Activated T-cell treated with anti-CD3 and anti-CD28 coated beads, Interleukin-2, amount 50 U/mL, for 4 hours (primary cell): ENCODE measurements around the gene ACTR3. TPM values are rescaled to one million over a fixed set of nuclear protein-coding genes. Genes with fewer than 3 reads are reported as not detected.

Experiments
- ATAC-seq, 2 donors: fragments of 200-7000 bp; cut with Tn5 transposase; one replicate each; pipeline ENCODE4 v1.10.0; 2021
- DNase-seq: peaks from one replicate; pipeline ENCODE4 v3.0.0-alpha.2; 2020
- H3K27me3 Mint-ChIP-seq: one replicate; pipeline ENCODE4 v1.8.0; 2021; ENCODE audit warnings: low read depth, mixed read lengths
- H3K36me3 Mint-ChIP-seq: one replicate; pipeline ENCODE4 v1.8.0; 2022; ENCODE audit warnings: mixed read lengths; ENCODE audit not compliant: insufficient read depth
- H3K4me1 Mint-ChIP-seq: one replicate; pipeline ENCODE4 v1.8.0; 2021; ENCODE audit warnings: low read depth, mixed read lengths
- H3K4me3 Mint-ChIP-seq: one replicate; pipeline ENCODE4 v1.8.0; 2021; ENCODE audit warnings: mild to moderate bottlenecking, moderate library complexity, mixed read lengths
- H3K9me3 Mint-ChIP-seq: one replicate; pipeline ENCODE4 v1.8.0; 2021; ENCODE audit warnings: mixed read lengths
- total RNA-seq, 3 donors: library from RNA; stranded (reverse); gene quantifications; one replicate each; pipeline ENCODE4 v1.2.1, GENCODE V29; 2021

Gene ACTR3
- total RNA-seq, 3 donors from 2014 or later: 517 to 534 (median 529) TPM

DNA sequence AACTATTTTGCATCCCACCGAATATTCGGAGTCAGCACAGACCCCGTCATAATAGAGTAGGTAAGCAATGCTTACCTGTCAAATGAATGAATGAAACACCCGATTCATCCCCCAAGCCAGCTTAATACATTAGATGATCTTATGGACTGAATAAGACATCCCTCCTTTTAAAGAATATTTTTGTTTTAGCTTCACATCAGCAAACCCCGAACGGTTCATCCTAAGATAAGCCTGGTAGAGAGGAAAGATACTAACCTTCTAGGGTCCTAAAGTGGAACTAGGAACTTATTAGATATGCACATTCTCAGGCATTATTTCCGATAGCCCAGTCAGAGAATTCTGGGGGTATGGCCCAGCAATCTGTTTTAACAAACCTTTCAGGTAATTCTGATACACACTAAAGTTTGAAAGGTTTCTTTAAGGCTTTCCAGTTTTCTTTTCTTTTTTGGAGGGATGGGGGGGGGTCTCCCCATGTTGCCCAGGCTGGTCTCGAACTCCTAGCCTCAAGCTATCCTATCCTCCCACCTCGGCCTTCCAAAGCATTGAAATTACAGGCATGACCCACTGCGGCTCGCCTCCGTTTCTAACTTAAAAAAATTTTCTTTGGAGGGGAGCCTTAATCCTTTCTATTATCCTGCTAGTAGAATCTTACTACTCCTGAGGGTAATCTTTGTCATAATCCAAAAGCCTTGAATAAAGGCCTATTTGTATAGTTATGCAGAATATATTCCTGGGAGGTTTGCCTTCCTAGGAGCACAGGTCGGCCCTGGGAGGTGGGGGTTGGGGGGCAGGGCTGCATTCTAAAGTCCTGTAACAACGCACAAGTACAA lies 1.0 kb upstream of the ACTR3 start:
- no peak for ATAC-seq
- no peak for DNase-seq
- Mint-ChIP-seq H3K4me1 (peaks cover 67% of the 10 kb centered on the region), H3K9me3 (no peaks in the 10 kb centered on the region), H3K4me3 (peak overlapping the region; percentile 94), H3K36me3 (peaks cover 23% of the 10 kb centered on the region), H3K27me3 (no peaks in the 10 kb centered on the region)

DNA sequence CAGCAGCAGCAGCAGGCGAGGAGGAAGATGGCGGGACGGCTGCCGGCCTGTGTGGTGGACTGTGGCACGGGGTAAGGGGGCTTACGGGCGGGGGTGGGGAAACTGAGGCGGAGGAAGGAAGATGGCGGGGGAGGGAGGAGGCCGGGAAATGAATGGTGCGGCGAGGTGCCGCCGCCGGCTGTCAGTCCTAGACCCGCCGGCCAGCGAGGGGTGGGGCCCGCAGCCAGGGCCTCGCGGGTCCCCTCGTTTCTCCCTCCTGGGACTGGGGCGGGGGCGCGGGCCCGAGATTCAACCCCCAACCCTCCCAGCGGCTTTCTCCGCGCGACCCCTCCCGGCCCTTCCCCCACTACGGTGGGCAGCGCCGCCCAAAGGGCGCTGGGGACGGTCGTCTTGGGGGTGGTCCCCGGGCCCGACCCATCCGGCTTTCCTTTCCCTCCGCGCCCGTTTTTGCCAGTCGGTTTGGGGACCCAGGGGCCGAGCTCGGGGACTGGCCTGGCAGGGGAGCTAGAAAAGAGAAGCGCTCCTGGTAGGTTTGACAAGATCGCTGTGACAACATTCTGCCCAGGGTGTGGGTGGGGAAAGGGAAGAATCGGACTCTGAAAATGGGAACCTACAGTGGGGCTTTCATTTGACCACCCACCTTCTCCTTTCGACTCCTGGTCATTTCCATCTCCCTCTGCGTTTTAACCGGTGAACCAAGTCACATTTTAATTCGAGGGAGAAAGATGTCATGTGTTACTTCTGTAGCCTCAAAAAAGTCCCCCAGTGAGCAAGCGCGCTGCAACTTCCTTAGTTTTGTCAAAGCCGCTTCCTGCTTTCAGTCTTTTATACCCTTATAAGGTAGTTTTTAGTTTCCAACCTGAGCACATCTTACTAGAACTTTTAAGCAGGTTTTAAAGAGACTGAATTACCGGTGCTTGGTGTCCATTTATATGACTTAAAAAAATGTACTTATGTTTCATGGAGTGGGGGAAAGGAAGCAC lies 655 bp downstream of the ACTR3 start:
- no peaks in the 10 kb centered on the region for H3K27me3 Mint-ChIP-seq
- peaks cover 33% of the 10 kb centered on the region for H3K36me3 Mint-ChIP-seq
- H3K9me3 Mint-ChIP-seq: no peaks in the 10 kb centered on the region
- H3K4me1 Mint-ChIP-seq: peaks cover 75% of the 10 kb centered on the region
- peak overlapping the region; percentile 94 for H3K4me3 Mint-ChIP-seq
- DNase-seq: peak; percentile 64
- peak; percentile 42 to 49 for ATAC-seq

DNA sequence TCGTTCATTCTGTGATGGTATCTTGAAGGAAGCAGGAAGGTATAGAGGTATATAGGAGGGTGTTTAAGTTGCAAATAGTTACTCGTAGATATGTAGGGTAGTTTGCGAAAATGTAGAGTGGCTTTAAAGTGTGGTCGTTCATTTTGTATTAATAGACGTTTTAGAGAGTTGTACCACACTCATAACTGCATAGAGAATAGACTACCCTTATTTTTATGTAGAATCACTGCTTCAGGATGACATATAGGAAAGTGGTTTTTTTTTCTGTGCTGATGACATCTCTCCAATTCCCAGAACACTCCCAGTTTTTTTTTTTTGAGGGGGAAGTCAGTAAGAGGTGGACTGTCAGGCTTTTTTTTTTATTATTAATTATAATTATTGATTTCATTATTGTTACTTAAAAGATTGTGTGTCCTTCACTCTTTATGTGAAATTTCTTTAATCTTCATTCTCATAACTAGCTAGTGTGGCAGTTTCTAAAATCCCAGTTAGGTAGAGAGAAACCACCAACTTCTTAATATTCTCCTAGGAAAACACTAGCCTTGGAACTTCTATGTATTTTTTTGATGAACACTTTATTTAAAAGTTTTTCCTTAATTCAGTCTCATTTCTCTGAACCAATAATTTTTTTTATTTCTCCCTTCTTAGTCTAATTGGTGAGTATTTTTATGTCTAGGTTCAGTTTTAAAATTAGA lies 1.5 kb downstream of the ACTR3 start:
- Mint-ChIP-seq H3K4me1 (peaks cover 79% of the 10 kb centered on the region), H3K27me3 (no peaks in the 10 kb centered on the region), H3K9me3 (no peaks in the 10 kb centered on the region), H3K36me3 (peaks cover 35% of the 10 kb centered on the region), H3K4me3 (peak overlapping the region; percentile 94)
- ATAC-seq: no peak
- no peak for DNase-seq

DNA sequence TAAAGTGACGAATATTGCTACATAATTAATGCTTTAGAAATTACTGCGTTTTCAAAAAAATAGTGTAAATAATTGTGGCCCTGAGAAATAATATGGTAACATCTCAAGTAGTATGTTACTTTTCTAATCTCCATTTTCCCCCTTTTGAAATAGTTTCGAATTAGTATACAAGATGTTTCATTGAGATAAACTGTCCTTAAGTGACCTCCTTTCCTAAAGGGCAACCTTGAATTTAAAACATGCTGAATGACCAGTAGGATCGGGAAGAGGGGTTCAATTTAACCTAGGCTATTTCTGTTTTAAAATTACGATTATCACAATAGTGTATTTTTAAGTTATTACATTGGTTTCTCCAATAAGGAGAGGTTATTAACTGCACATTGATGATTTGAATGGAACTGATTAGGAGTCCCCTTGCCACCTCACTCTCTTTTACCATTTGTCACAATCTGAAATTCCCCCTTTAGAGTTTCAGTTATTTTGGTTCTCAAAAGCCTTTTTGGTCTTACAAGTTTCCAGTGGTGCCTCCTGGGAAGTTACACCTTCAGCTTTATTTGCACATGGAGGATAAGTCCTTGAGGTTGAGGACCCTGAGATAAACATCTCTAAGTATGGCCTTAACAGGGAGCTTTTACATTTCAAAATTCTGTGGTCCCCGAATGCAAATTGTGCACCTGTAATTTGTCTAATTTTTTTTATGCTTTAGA lies 2.3 kb downstream of the ACTR3 start:
- DNase-seq (no peak), ATAC-seq (no peak)
- H3K4me3 Mint-ChIP-seq: peak overlapping the region; percentile 94
- peaks cover 35% of the 10 kb centered on the region for H3K36me3 Mint-ChIP-seq
- no peaks in the 10 kb centered on the region for H3K9me3 Mint-ChIP-seq
- H3K4me1 Mint-ChIP-seq: peaks cover 79% of the 10 kb centered on the region
- no peaks in the 10 kb centered on the region for H3K27me3 Mint-ChIP-seq

- H3K36me3 Mint-ChIP-seq: peaks cover 38% of the 10 kb centered on the region
- H3K27me3 Mint-ChIP-seq: no peaks in the 10 kb centered on the region
Observed at GRCh38 chr2:113894156-113894743, 4.4 kb downstream of the ACTR3 start.

GRCh38 chr2:113895301-113895700 lies 5.4 kb downstream of the ACTR3 start:
- no peaks in the 10 kb centered on the region for H3K27me3 Mint-ChIP-seq
- H3K9me3 Mint-ChIP-seq: no peaks in the 10 kb centered on the region
- DNase-seq: no peak
- peaks cover 43% of the 10 kb centered on the region for H3K36me3 Mint-ChIP-seq
- peak overlapping the region; percentile 94 for H3K4me3 Mint-ChIP-seq
- ATAC-seq: peak; percentile 27 to 34
- peaks cover 82% of the 10 kb centered on the region for H3K4me1 Mint-ChIP-seq

More at GRCh38 chr2:113894156-113894743, 4.4 kb downstream of the ACTR3 start:
- DNase-seq: no peak
- Mint-ChIP-seq H3K4me1 (peaks cover 74% of the 10 kb centered on the region), H3K9me3 (no peaks in the 10 kb centered on the region), H3K4me3 (peak overlapping the region; percentile 94)
- no peak for ATAC-seq

GRCh38 chr2:113895819-113896563 lies 6.1 kb downstream of the ACTR3 start:
- Mint-ChIP-seq H3K36me3 (peaks cover 45% of the 10 kb centered on the region), H3K9me3 (no peaks in the 10 kb centered on the region), H3K4me1 (peaks cover 89% of the 10 kb centered on the region), H3K27me3 (no peaks in the 10 kb centered on the region), H3K4me3 (peak overlapping the region; percentile 94)
- ATAC-seq (no peak), DNase-seq (no peak)

GRCh38 chr2:113896791-113897190 lies 6.9 kb downstream of the ACTR3 start:
- Mint-ChIP-seq H3K36me3 (peaks cover 43% of the 10 kb centered on the region), H3K4me3 (peak overlapping the region; percentile 94), H3K9me3 (no peaks in the 10 kb centered on the region), H3K27me3 (no peaks in the 10 kb centered on the region), H3K4me1 (peaks cover 95% of the 10 kb centered on the region)
- ATAC-seq (no peak), DNase-seq (no peak)

- DNase-seq: no peak
- H3K36me3 Mint-ChIP-seq: peaks cover 33% of the 10 kb centered on the region
Observed at GRCh38 chr2:113898081-113898480, 8.2 kb downstream of the ACTR3 start.

DNA sequence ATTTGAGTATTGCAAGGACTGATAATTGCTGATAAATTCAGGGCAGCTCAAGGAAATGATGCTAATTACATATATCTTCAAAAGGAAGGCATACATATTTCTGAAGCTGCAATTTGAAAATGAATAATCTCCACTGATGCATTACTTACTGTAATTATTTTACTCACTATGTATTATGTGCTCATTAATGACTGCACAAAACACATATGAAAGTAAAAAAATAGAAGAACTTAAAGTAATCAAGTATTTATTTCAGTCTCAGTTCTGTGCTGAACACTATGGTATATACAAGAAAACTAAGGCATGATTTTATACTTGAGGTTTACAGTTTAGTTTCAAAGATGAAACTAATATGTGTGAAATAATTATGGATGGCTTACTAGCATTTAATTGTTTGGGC lies 9.3 kb downstream of the ACTR3 start:
- H3K27me3 Mint-ChIP-seq: no peaks in the 10 kb centered on the region
- no peaks in the 10 kb centered on the region for H3K9me3 Mint-ChIP-seq
- H3K4me1 Mint-ChIP-seq: peaks cover 95% of the 10 kb centered on the region
- no peak for ATAC-seq
- peak overlapping the region; percentile 19 for H3K4me3 Mint-ChIP-seq
- DNase-seq: no peak
- H3K36me3 Mint-ChIP-seq: peaks cover 28% of the 10 kb centered on the region

More at GRCh38 chr2:113898081-113898480, 8.2 kb downstream of the ACTR3 start:
- no peaks in the 10 kb centered on the region for H3K9me3 Mint-ChIP-seq
- peak overlapping the region; percentile 94 for H3K4me3 Mint-ChIP-seq
- peaks cover 95% of the 10 kb centered on the region for H3K4me1 Mint-ChIP-seq
- ATAC-seq: no peak
- no peaks in the 10 kb centered on the region for H3K27me3 Mint-ChIP-seq

GRCh38 chr2:113901943-113902342 lies 12.1 kb downstream of the ACTR3 start:
- H3K27me3 Mint-ChIP-seq: no peaks in the 10 kb centered on the region
- ATAC-seq (no peak), DNase-seq (no peak)
- H3K4me3 Mint-ChIP-seq: peak overlapping the region; percentile 22
- peaks cover 94% of the 10 kb centered on the region for H3K4me1 Mint-ChIP-seq
- peaks cover 4% of the 10 kb centered on the region for H3K9me3 Mint-ChIP-seq
- peaks cover 32% of the 10 kb centered on the region for H3K36me3 Mint-ChIP-seq

DNA sequence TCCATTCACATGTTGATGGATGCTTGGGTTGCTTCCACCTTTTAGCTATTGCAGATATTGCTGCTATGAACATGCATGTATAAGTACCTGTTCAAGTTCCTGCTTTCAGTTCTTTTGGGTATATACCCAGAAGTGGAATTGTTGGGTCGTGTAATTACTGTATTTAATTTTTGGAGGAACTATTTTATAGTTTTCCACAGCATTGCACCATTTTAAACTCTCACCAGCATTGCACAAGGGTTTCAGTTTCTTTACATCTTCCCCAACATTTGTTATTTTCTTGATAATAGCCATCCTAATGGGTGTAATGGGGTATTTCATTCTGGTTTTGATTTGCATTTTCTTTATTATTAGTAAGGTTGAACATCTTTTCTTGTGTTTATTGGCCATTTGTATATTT lies 16.0 kb downstream of the ACTR3 start:
- Mint-ChIP-seq H3K4me1 (peaks cover 95% of the 10 kb centered on the region), H3K9me3 (peaks cover 4% of the 10 kb centered on the region), H3K36me3 (peaks cover 24% of the 10 kb centered on the region), H3K4me3 (no peak overlapping the region), H3K27me3 (no peaks in the 10 kb centered on the region)
- ATAC-seq (no peak), DNase-seq (no peak)

DNA sequence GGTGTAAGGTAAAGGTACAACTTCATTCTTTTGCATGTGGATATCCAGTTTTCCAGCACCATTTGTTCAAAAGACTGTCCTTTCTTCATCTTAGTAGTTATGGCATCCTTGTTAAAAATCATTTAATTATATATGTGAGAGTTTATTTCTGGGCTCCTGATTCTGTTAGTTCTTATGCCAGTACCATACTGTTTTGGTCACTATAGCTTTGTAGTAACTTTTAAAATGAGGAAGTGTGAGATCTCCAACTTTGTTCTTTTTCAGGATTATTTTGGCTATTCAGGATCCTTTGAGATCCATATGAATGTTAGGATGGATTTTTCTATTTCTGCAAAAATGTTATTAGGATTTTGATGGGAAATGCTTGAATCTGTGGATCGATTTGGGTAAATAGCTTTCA lies 16.8 kb downstream of the ACTR3 start:
- ATAC-seq (no peak), DNase-seq (no peak)
- Mint-ChIP-seq H3K9me3 (peaks cover 4% of the 10 kb centered on the region), H3K4me3 (no peak overlapping the region), H3K27me3 (no peaks in the 10 kb centered on the region), H3K4me1 (peaks cover 95% of the 10 kb centered on the region), H3K36me3 (peaks cover 25% of the 10 kb centered on the region)
